Peyer's patch (tissue), 4 donors: ENCODE measurements around the gene SPIB. TPM values are rescaled to one million over a fixed set of nuclear protein-coding genes. Genes with fewer than 3 reads are reported as not detected.

Source experiments
- DNase-seq, 3 donors: peaks; one replicate each; pipeline ENCODE4 v3.0.0-alpha.2; 2017 to 2019
- H3K27ac ChIP-seq, 4 donors: fragments of 200-600 bp; sonication (generic); one replicate each; pipeline ENCODE4 v1.5.1; 2016 to 2019
- H3K27me3 ChIP-seq, 2 donors: fragments of 200-600 bp; sonication (generic); one replicate each; pipeline ENCODE4 v1.5.1; 2019
- H3K36me3 ChIP-seq, 3 donors: fragments of 200-600 bp; sonication (generic); one replicate each; pipeline ENCODE4 v1.5.1; 2016 to 2019
- H3K4me1 ChIP-seq, 4 donors: fragments of 200-600 bp; sonication (generic); one replicate each; pipeline ENCODE4 v1.5.1; 2016 to 2019
- H3K4me3 ChIP-seq, 4 donors: fragments of 200-600 bp; sonication (generic); 1 replicate in 3 of 4; 2 replicates in 1 of 4; pipeline ENCODE4 v1.5.1; 2016 to 2019; ENCODE audit warnings: mild to moderate bottlenecking in 1 of 4
- H3K9me3 ChIP-seq, 4 donors: fragments of 200-600 bp; sonication (generic); one replicate each; pipeline ENCODE4 v1.5.1; 2016 to 2019; ENCODE audit warnings: mild to moderate bottlenecking in 1 of 4
- POLR2A ChIP-seq, 2 donors: fragments of 450-650 bp; IDR thresholded peaks; one replicate each; pipeline ENCODE4 v1.5.1; 2017; ENCODE audit warnings: antibody characterized with exemption in 2 of 2, mild to moderate bottlenecking in 2 of 2, moderate library complexity in 2 of 2
- total RNA-seq, 4 donors: library from RNA; depleted of rRNA; stranded (reverse); fragments of >200 nt; gene quantifications; one replicate each; pipeline ENCODE4 v1.1.0, GENCODE V29; 2016
- TF ChIP-seq, protein P1 (sequence below), 6 experiments: fragments of 450-650 bp in 4 of 6; fragments of 200-600 bp in 2 of 6; sonication (generic) in 1 of 6; IDR thresholded peaks; one replicate each; pipeline ENCODE4 v1.5.1; 2017 to 2019; ENCODE audit warnings: antibody characterized with exemption in 6 of 6, mild to moderate bottlenecking in 3 of 6, moderate library complexity in 1 of 6

SPIB gene
- total RNA-seq, 4 donors from 2014 or later: 20.3 to 62.7 (median 24.4) TPM

DNA sequence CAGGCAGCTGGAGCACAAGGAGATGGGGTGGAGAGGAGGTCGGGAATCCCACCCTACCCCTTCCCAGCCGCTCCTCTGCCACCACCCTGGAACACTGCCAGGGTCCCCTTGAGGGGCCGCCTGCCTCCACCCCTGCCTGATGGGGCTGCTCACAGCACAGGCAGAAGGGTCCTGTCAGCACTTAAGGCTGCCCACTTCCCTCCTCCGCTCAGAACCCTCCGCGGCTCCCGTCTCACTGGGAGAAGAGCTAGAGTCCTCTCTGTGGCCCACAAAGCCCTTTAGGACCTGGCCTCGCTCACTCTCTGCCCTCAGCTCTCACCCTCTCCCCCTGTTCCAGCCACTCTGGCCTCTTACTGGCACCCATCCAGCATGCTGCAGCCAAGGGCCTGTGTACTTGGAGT is 38.0 kb upstream of the SPIB start:
- TF ChIP-seq, protein P1, sequence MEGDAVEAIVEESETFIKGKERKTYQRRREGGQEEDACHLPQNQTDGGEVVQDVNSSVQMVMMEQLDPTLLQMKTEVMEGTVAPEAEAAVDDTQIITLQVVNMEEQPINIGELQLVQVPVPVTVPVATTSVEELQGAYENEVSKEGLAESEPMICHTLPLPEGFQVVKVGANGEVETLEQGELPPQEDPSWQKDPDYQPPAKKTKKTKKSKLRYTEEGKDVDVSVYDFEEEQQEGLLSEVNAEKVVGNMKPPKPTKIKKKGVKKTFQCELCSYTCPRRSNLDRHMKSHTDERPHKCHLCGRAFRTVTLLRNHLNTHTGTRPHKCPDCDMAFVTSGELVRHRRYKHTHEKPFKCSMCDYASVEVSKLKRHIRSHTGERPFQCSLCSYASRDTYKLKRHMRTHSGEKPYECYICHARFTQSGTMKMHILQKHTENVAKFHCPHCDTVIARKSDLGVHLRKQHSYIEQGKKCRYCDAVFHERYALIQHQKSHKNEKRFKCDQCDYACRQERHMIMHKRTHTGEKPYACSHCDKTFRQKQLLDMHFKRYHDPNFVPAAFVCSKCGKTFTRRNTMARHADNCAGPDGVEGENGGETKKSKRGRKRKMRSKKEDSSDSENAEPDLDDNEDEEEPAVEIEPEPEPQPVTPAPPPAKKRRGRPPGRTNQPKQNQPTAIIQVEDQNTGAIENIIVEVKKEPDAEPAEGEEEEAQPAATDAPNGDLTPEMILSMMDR (IDR thresholded peaks at IDR 0.05): no peak
- TF ChIP-seq POLR2A (IDR thresholded peaks at IDR 0.05): no peak
- Histone ChIP-seq H3K9me3 (no peaks in the 10 kb centered on the region), H3K4me3 (no peak overlapping the region), H3K4me1 (peaks cover 0 to 18% (median 8%) of the 10 kb centered on the region in 4 donors), H3K27ac (no peak overlapping the region), H3K27me3 (no peaks in the 10 kb centered on the region), H3K36me3 (peaks cover 0 to 54% (median 0%) of the 10 kb centered on the region in 3 donors)
- no peak for DNase-seq

DNA sequence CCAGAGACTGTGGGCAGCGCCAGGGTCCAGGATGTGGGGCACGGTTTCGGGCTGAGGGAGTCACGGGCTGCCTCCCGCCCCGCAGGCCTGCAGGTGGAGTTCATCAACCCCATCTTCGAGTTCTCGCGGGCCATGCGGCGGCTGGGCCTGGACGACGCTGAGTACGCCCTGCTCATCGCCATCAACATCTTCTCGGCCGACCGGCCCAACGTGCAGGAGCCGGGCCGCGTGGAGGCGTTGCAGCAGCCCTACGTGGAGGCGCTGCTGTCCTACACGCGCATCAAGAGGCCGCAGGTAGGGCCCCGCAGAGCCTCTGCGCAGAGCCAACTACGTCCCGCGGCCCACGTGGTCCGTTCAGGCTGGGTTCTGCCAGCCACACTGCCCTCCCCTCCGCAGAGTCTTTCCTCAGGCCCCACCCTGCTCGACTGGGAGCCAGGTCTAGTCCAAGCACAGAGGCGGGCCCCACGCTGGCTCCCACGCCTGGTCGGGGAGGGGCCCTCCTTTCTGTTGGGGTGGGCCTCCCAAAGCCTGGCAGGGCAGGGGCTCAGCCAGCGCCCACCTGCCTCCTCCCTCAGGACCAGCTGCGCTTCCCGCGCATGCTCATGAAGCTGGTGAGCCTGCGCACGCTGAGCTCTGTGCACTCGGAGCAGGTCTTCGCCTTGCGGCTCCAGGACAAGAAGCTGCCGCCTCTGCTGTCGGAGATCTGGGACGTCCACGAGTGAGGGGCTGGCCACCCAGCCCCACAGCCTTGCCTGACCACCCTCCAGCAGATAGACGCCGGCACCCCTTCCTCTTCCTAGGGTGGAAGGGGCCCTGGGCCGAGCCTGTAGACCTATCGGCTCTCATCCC is 36.6 kb upstream of the SPIB start:
- Histone ChIP-seq H3K27ac (no peak overlapping the region), H3K9me3 (no peaks in the 10 kb centered on the region), H3K27me3 (no peaks in the 10 kb centered on the region), H3K4me3 (no peak overlapping the region), H3K36me3 (peaks cover 0 to 54% (median 0%) of the 10 kb centered on the region in 3 donors), H3K4me1 (peaks cover 0 to 15% (median 7%) of the 10 kb centered on the region in 4 donors)
- peak in 1 of 3 donors; percentile 45 for DNase-seq
- TF ChIP-seq POLR2A (IDR thresholded peaks at IDR 0.05): no peak
- TF ChIP-seq, protein P1 (IDR thresholded peaks at IDR 0.05): no peak

DNA sequence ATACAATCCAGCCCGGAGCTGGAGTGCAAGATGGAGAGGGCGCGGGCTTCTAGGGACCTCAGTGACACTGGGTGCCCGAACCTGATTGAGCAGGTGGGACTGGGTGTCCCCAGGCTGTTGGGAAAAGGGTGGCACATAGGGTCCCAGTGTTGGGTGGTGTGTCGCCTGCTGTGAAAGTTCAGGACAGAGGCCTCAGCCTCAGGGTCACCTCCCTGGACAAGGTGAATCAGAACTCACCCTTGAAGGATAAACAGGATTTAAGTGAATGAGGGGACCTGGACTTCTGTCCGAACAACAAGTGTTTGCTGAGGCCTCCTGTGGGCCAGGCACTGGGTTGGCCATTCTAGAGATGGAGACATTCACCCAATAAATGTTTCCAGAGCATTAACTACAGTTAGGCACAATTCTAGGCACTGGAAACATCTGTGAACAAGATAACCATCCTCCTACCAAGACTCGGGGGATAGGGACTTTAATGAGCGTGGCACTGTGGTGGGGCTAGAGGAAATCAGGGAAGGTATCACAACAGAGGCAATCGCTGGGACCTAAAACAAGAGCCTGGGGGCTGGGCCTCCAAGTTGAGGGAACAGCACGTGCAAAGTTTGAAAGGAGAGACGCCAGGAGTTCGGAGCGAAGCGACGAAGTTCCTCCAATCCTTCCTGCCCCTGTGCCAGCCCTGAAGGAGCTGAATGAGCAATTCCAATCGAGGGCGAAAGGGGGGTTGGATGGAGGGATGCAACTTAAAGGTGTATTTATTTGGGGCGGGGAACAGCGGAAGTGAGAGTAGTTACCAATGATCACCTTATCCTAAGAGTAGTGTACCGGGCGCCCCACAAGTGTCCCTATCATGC is 35.5 kb upstream of the SPIB start:
- TF ChIP-seq POLR2A (IDR thresholded peaks at IDR 0.05): no peak
- TF ChIP-seq, protein P1 (IDR thresholded peaks at IDR 0.05): no peak
- Histone ChIP-seq H3K4me1 (peaks cover 0 to 15% (median 7%) of the 10 kb centered on the region in 4 donors), H3K9me3 (no peaks in the 10 kb centered on the region), H3K4me3 (peak overlapping the region; percentile 55 to 81 (median 62)), H3K27me3 (no peaks in the 10 kb centered on the region), H3K27ac (peak overlapping the region; percentile 73 to 89 (median 80)), H3K36me3 (peaks cover 0 to 45% (median 0%) of the 10 kb centered on the region in 3 donors)
- no peak for DNase-seq

DNA sequence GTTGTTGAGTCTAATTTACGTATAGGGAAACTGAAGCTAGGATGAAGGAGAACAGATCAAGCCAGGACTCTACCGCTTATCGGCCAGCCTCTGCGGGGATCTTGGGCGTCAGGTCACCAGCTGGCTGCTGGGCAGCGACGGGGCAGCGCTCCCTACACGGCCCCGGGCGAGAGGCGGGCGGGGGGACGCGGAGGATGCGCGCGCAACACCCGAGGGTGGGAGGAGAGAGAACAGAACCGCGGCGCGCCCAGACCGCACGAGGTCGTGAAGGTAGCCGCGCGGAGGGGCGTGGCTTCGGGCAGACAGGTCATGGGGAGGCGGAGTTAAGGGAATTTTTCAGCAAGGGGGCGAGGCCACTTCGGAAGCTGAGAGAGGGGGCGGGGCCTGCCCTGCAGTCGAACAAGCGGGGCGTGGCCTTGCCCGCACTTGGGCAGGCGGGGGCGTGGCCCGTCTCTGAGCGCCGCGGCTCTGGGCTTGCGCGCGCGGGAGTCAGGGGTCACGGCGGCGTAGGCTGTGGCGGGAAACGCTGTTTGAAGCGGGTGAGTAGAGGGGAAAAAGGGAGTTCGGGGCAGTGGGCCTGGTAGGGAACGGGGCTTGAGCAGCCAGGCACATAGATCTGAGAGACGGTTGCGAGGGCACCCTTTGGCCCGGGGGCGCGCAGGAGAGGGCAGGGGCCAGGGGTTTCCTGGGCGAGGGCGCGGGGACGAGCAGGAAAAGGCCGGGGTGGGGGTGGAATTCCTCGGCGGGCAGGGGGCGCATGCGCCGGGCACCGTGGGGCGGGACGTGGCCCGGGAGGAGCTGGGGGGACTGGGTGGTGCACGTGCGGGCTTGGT is 34.7 kb upstream of the SPIB start, which contains the start of gene POLD1:
POLD1 (plus strand) TSS at position 496 of the 833 bp plus-strand sequence. CDS start 14,505 bp downstream, outside the sequence.
- Histone ChIP-seq H3K36me3 (peaks cover 0 to 36% (median 0%) of the 10 kb centered on the region in 3 donors), H3K4me3 (peak within 1 kb of the TSS; percentile 55 to 81 (median 62))

More for the DNA sequence above, 34.7 kb upstream of the SPIB start, which contains the start of gene POLD1:
- Histone ChIP-seq H3K27ac (peak within 1 kb of the TSS; percentile 73 to 89 (median 80)), H3K9me3 (no peaks in the 10 kb centered on the region), H3K27me3 (no peaks in the 10 kb centered on the region), H3K4me1 (peaks cover 0 to 15% (median 7%) of the 10 kb centered on the region in 4 donors)
- TF ChIP-seq POLR2A (IDR thresholded peaks at IDR 0.05): peak; percentile 22 to 39
- TF ChIP-seq, protein P1 (IDR thresholded peaks at IDR 0.05): no peak
- peak; percentile 99 to 100 (median 100) for DNase-seq
